ENCODE data around the gene NDST3. TPM values are rescaled to one million over a fixed set of nuclear protein-coding genes. Genes with fewer than 3 reads are reported as not detected.

Gene NDST3
- total RNA-seq, 3 donors from 2014 or later, result 0.09 to 0.26 (median 0.12) TPM

DNA sequence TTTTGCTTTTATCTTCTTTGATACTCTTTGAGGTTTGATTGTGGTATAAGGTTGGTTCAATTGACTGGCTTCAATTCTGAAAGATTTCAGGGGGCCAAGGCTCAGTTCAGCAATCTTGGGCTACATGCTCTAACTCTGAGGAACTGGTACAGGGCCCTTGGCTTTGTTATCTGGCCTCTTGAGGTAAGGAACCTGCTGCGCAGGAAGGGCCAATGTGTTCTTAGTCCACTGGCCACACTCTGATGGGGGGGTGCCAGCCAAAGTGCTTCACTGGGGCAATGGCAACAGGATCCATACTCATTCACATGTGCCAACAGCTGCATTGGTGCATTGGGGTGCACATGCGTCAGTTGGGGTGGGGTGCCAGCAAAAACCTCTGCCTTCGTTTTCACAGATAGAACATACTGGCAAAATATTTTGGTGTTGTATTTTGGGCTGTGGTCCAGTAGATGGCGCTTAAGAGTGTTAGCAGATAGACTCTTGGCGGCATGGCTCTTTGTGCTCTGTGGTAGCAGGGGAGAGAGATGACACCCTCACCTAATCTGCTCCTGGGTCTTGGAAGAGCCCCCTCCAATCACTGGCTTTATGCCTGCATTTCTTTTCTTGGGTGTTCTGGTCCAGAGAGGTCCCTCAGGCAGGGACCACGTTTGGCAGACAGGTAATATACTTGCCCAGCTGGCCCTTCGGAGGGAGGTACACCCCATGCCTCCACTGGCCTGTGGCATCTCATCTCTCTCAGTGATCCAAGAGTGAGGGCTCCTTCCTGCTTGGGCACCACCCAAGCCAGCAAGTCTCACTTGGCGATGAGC lies 42.9 kb downstream of the NDST3 start:
- Histone ChIP-seq H3K4me1 (ENCODE audit: low read depth) (no peaks in the 10 kb centered on the region), H3K9me3 (no peaks in the 10 kb centered on the region), H3K36me3 (ENCODE audit: low read depth) (no peaks in the 10 kb centered on the region), H3K4me3 (no peak overlapping the region)
- TF ChIP-seq, protein P1, sequence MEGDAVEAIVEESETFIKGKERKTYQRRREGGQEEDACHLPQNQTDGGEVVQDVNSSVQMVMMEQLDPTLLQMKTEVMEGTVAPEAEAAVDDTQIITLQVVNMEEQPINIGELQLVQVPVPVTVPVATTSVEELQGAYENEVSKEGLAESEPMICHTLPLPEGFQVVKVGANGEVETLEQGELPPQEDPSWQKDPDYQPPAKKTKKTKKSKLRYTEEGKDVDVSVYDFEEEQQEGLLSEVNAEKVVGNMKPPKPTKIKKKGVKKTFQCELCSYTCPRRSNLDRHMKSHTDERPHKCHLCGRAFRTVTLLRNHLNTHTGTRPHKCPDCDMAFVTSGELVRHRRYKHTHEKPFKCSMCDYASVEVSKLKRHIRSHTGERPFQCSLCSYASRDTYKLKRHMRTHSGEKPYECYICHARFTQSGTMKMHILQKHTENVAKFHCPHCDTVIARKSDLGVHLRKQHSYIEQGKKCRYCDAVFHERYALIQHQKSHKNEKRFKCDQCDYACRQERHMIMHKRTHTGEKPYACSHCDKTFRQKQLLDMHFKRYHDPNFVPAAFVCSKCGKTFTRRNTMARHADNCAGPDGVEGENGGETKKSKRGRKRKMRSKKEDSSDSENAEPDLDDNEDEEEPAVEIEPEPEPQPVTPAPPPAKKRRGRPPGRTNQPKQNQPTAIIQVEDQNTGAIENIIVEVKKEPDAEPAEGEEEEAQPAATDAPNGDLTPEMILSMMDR (IDR thresholded peaks at IDR 0.05), result no peak
- DNase-seq (peak in 2 of 3 donors; percentile 25 to 40), ATAC-seq (peak; percentile 49)
- intact Hi-C loops (cut with DNase I, micrococcal nuclease), result no loop called here

DNA sequence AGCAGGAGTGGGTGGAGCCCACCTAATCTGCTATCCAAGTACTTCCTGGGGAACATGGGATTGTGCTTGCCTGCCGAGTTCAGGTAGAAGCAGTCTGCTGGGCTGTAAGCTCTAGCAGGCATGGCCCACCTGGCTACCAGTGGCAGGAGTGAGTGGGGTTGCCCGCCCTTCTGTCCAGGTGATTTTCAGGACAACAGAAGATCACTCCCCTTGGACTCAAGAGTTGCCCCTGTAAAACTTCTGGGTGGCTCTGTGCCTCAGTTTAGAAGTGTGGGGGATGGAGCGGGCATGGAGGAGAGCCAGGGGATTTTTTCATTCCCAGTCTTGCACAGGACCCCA lies 43.5 kb downstream of the NDST3 start:
- no peaks in the 10 kb centered on the region for H3K9me3 ChIP-seq
- no peak for ATAC-seq
- H3K4me1 ChIP-seq (ENCODE audit: low read depth), result no peaks in the 10 kb centered on the region
- intact Hi-C loops (cut with DNase I, micrococcal nuclease), result no loop called here
- H3K4me3 ChIP-seq, result no peak overlapping the region
- TF ChIP-seq, protein P1 (IDR thresholded peaks at IDR 0.05), result no peak
- DNase-seq, result no peak
- no peaks in the 10 kb centered on the region for H3K36me3 ChIP-seq (ENCODE audit: low read depth)

DNA sequence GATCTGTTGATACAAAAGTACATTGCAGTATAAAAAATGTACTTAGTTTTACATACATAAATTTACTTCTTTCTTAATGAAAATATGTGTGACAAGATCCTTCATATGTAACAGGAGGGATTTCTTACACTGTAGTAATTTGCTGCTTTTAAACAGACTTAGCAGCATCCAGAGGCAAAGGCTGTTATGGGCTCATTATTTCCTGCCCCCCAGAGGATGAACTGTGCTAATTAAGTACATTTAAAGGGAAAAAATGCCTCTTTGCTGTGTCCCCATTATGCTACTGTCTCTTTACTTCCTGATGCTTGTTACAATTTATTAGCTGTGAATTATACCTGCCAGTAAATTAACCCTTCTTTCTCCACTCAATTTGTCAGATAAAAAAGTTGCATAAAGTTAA lies 47.1 kb downstream of the NDST3 start:
- intact Hi-C loops (cut with DNase I, micrococcal nuclease), result no loop called here
- Histone ChIP-seq H3K4me1 (ENCODE audit: low read depth) (no peaks in the 10 kb centered on the region), H3K9me3 (no peaks in the 10 kb centered on the region), H3K4me3 (no peak overlapping the region), H3K36me3 (ENCODE audit: low read depth) (no peaks in the 10 kb centered on the region)
- DNase-seq, result no peak
- TF ChIP-seq, protein P1 (IDR thresholded peaks at IDR 0.05), result no peak
- ATAC-seq, result no peak

DNA sequence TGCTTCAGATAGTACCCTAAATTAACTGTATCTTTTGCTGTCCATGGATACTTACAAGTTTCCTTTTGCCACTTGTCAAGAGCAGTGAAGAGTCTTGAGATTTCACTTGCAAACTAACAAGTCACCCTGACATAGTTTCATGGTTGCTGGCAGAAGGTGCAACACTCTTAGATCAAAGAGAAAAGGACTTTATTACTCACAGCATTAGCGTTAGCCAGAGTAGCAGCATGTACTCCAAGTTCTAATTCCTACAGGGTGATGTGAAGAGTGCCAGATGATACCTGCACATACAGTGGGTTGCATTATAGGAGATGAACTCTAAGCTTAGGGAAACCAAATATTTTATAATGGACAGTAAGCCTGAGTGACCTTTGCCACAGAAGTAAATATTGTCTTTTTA lies 47.9 kb downstream of the NDST3 start:
- ATAC-seq (no peak), DNase-seq (no peak)
- intact Hi-C loops (cut with DNase I, micrococcal nuclease), result no loop called here
- no peak overlapping the region for H3K4me3 ChIP-seq
- no peaks in the 10 kb centered on the region for H3K4me1 ChIP-seq (ENCODE audit: low read depth)
- H3K36me3 ChIP-seq (ENCODE audit: low read depth), result no peaks in the 10 kb centered on the region
- TF ChIP-seq, protein P1 (IDR thresholded peaks at IDR 0.05), result no peak
- no peaks in the 10 kb centered on the region for H3K9me3 ChIP-seq

DNA sequence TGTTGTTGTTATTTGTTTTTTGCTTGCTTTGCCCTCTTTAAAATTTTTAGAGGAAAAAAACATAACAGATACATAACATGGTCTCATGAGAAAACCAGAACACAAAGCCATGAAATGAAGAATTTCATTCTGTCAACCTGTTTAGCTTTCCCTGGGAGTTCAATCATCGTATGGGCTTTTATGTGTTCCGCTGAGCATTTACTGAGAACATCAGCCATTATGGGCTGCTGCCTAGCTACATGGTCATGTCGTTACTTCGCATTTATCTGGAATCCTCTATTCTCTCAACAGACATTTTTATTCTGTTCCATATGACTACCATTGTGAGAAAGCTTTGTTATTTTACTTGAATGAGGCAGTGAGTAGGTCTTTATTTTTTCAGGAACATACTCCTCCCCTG lies 51.4 kb downstream of the NDST3 start:
- Histone ChIP-seq H3K9me3 (no peaks in the 10 kb centered on the region), H3K4me1 (ENCODE audit: low read depth) (no peaks in the 10 kb centered on the region), H3K36me3 (ENCODE audit: low read depth) (no peaks in the 10 kb centered on the region), H3K4me3 (no peak overlapping the region)
- intact Hi-C loops (cut with DNase I, micrococcal nuclease), result no loop called here
- ATAC-seq (no peak), DNase-seq (no peak)
- TF ChIP-seq, protein P1 (IDR thresholded peaks at IDR 0.05), result no peak

Data from mucosa of descending colon (tissue), 3 donors.